DOHH2 (cell line): Measurements from ENCODE around the gene PSMD8.

Experiments
- H3F3A ChIP-seq: fragments of 200-600 bp; sonication (generic), shearing (Covaris generic); 2 replicates; pipeline ENCODE4 v1.6.0; 2016; ENCODE audit warnings: antibody characterized with exemption, mild to moderate bottlenecking; ENCODE audit not compliant: control insufficient read depth, insufficient read depth
- H3K27ac ChIP-seq: fragments of 200-600 bp; sonication (generic); 2 replicates; pipeline ENCODE4 v1.5.1; 2014; ENCODE audit warnings: low read depth, mild to moderate bottlenecking, low read length, moderate library complexity
- H3K27me3 ChIP-seq: fragments of 200-600 bp; sonication (generic); 2 replicates; pipeline ENCODE4 v1.6.1; 2014; ENCODE audit warnings: mild to moderate bottlenecking, low read length, mixed read lengths; ENCODE audit not compliant: control insufficient read depth
- H3K36me3 ChIP-seq: fragments of 200-600 bp; sonication (generic); 2 replicates; pipeline ENCODE4 v1.6.1; 2014; ENCODE audit warnings: mild to moderate bottlenecking, low read length, moderate library complexity, mixed read lengths; ENCODE audit not compliant: control insufficient read depth
- H3K4me1 ChIP-seq: fragments of 200-600 bp; sonication (generic); 2 replicates; pipeline ENCODE4 v1.6.1; 2014; ENCODE audit warnings: mild to moderate bottlenecking, low read length, mixed read lengths; ENCODE audit not compliant: control insufficient read depth
- H3K4me2 ChIP-seq: fragments of 200-600 bp; sonication (generic); 2 replicates; pipeline ENCODE4 v1.6.0; 2014; ENCODE audit warnings: mild to moderate bottlenecking, low read length, moderate library complexity
- H3K4me3 ChIP-seq: fragments of 200-600 bp; sonication (generic); 2 replicates; pipeline ENCODE4 v1.5.1; 2014; ENCODE audit warnings: mild to moderate bottlenecking, low read length, mixed read lengths
- H3K79me2 ChIP-seq: fragments of 200-600 bp; sonication (generic); 2 replicates; pipeline ENCODE4 v1.6.1; 2014; ENCODE audit warnings: mild to moderate bottlenecking, low read length, mixed read lengths; ENCODE audit not compliant: control insufficient read depth
- H3K9me2 ChIP-seq: fragments of 200-600 bp; sonication (generic); replicated peaks from 2 replicates; pipeline ENCODE4 v1.6.1; 2014; ENCODE audit warnings: mild to moderate bottlenecking, low read length, mixed read lengths; ENCODE audit not compliant: control insufficient read depth
- H3K9me3 ChIP-seq: fragments of 200-600 bp; sonication (generic); 2 replicates; pipeline ENCODE4 v1.6.1; 2014; ENCODE audit warnings: antibody characterized with exemption, low read length, mixed read lengths; ENCODE audit not compliant: control insufficient read depth, insufficient read depth
- H4K20me1 ChIP-seq: fragments of 200-600 bp; sonication (generic); 2 replicates; pipeline ENCODE4 v1.6.0; 2014; ENCODE audit warnings: low read depth, mild to moderate bottlenecking, antibody characterized with exemption, low read length, moderate library complexity; ENCODE audit not compliant: control insufficient read depth, insufficient read depth
- EZH2phosphoT487 ChIP-seq: fragments of 200-600 bp; sonication (generic); IDR thresholded peaks from 2 replicates; pipeline ENCODE4 v1.6.1; 2017; ENCODE audit warnings: borderline replicate concordance, mild to moderate bottlenecking, antibody characterized with exemption, low read length, moderate library complexity, mixed read lengths
- TF ChIP-seq, protein P1 (sequence below): fragments of 200-600 bp; sonication (generic); IDR thresholded peaks from one replicate; pipeline ENCODE4 v1.5.1; 2014; ENCODE audit warnings: antibody characterized with exemption, mild to moderate bottlenecking, low read depth, low read length; ENCODE audit not compliant: poor library complexity, severe bottlenecking

PSMD8 gene

DNA sequence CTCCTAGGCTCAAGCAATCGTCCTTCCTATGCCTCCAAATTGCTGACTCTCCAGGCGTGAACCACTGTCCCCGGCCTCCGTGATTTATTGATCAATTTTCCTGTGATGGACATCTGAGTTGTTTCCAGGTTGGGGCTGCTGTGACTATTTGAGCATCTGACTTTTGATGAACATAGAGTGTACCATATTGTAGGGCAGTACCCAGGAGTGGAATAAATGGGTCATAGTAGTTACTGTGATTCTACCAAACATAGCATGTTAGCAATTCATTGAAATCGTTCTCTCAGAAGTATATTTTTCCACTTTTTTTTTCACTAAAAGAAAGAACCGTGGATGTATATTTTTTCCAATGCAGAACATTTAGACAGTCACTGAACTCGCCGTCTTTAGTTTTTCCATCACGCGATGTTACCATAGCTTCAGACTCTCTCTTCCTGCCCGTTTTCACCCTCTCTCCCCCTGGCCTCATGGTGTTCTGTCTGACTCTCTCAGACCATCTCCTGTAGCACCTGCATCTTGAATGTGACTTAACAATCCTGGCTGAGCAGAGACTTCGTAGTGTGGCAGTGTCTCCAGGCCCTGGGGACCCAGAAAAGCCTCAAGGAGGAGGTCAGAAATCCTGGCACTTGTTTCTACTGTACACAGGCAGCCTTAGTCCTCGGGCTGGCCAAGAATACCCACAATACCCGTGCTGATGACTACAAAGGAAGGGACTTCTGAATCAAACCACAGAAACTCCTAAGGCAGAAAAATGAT is 54.9 kb downstream of the PSMD8 start:
- Histone ChIP-seq H3K27me3 (peaks cover 9% of the 10 kb centered on the region; the same call in 1 of the 2 replicates), H3K4me2 (no peak overlapping the region), H3K9me3 (no peaks in the 10 kb centered on the region), H3K4me1 (peaks cover 17% of the 10 kb centered on the region), H3F3A (no peaks in the 10 kb centered on the region; the same call in 1 of the 2 replicates), H3K27ac (no peak overlapping the region), H3K9me2 (no peaks in the 10 kb centered on the region), H3K79me2 (no peaks in the 10 kb centered on the region), H3K36me3 (no peaks in the 10 kb centered on the region), H3K4me3 (no peak overlapping the region), H4K20me1 (no peaks in the 10 kb centered on the region)
- no peak for TF ChIP-seq EZH2phosphoT487
- TF ChIP-seq, protein P1, sequence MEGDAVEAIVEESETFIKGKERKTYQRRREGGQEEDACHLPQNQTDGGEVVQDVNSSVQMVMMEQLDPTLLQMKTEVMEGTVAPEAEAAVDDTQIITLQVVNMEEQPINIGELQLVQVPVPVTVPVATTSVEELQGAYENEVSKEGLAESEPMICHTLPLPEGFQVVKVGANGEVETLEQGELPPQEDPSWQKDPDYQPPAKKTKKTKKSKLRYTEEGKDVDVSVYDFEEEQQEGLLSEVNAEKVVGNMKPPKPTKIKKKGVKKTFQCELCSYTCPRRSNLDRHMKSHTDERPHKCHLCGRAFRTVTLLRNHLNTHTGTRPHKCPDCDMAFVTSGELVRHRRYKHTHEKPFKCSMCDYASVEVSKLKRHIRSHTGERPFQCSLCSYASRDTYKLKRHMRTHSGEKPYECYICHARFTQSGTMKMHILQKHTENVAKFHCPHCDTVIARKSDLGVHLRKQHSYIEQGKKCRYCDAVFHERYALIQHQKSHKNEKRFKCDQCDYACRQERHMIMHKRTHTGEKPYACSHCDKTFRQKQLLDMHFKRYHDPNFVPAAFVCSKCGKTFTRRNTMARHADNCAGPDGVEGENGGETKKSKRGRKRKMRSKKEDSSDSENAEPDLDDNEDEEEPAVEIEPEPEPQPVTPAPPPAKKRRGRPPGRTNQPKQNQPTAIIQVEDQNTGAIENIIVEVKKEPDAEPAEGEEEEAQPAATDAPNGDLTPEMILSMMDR: no peak

DNA sequence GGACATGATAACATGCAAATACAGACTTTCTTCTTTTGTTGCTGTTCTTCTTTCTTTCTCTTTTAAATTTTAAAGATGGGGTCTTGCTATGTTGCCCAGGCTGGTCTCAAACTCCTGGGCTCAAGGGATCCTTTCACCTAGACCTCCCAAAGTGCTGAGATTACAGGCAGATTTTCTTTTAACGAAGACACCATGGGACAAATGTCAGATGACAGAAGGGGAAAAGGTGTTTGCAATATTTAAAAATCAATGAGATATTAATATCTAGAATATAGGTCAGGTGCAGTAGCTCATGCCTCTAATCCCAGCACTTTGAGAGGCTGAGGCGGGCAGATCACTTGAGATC is 55.4 kb downstream of the PSMD8 start:
- peaks cover 9% of the 10 kb centered on the region; the same call in 1 of the 2 replicates for H3K27me3 ChIP-seq
- H3K27ac ChIP-seq: no peak overlapping the region
- H3K4me1 ChIP-seq: peaks cover 17% of the 10 kb centered on the region
- H4K20me1 ChIP-seq: no peaks in the 10 kb centered on the region
- H3K9me3 ChIP-seq: no peaks in the 10 kb centered on the region
- TF ChIP-seq, protein P1: no peak
- TF ChIP-seq EZH2phosphoT487: no peak
- no peak overlapping the region for H3K4me2 ChIP-seq
- H3K4me3 ChIP-seq: no peak overlapping the region
- H3K36me3 ChIP-seq: no peaks in the 10 kb centered on the region
- H3F3A ChIP-seq: no peaks in the 10 kb centered on the region; the same call in 1 of the 2 replicates
- no peaks in the 10 kb centered on the region for H3K79me2 ChIP-seq
- H3K9me2 ChIP-seq: no peaks in the 10 kb centered on the region

DNA sequence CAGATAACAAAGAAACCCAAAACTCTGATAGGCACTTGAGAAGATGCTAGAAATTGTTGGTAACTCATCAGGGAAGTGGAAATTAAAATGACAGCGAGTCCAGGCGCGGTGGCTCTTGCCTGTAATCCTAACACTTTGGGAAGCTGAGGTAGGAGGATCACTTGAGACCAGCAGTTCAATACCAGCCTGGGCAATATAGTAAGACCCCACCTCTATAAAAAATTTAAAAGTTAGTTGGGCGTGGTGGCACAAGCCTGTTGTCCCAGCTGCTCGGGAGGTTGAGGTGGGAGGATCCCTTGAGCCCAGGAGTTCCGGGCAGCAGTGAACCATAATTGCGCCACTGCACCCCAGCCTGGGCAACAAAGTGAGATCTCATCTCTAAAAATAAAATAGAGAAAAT is 56.6 kb downstream of the PSMD8 start:
- H3K9me2 ChIP-seq: no peaks in the 10 kb centered on the region
- no peak overlapping the region for H3K4me2 ChIP-seq
- H3K36me3 ChIP-seq: no peaks in the 10 kb centered on the region

More for the DNA sequence above, 56.6 kb downstream of the PSMD8 start:
- Histone ChIP-seq H4K20me1 (no peaks in the 10 kb centered on the region), H3K27ac (no peak overlapping the region), H3K4me1 (peaks cover 10% of the 10 kb centered on the region), H3K9me3 (no peaks in the 10 kb centered on the region), H3K79me2 (no peaks in the 10 kb centered on the region), H3F3A (no peaks in the 10 kb centered on the region; the same call in 1 of the 2 replicates), H3K4me3 (no peak overlapping the region), H3K27me3 (peaks cover 9% of the 10 kb centered on the region; the same call in 1 of the 2 replicates)
- TF ChIP-seq EZH2phosphoT487: no peak
- TF ChIP-seq, protein P1: no peak
